Tibial nerve (tissue), 4 donors: ENCODE measurements around the gene EMID1. TPM values are rescaled to one million over a fixed set of nuclear protein-coding genes. Genes with fewer than 3 reads are reported as not detected.

Experiments
- DNase-seq, 2 donors: peaks; one replicate each; pipeline ENCODE4 v3.0.0-alpha.2; 2019; ENCODE audit warnings: low spot score in 2 of 2
- H3K27ac ChIP-seq, 4 donors: fragments of 200-600 bp; sonication (generic) in 3 of 4; one replicate each; pipeline ENCODE4 v1.5.1; 2017 to 2019; ENCODE audit warnings: mild to moderate bottlenecking in 1 of 4
- H3K27me3 ChIP-seq, 2 donors: fragments of 200-600 bp; sonication (generic) in 1 of 2; one replicate each; pipeline versions ENCODE4 v1.5.1 to v1.6.0; 2017 to 2019
- H3K36me3 ChIP-seq, 3 donors: fragments of 200-600 bp; sonication (generic); one replicate each; pipeline ENCODE4 v1.5.1; 2018 to 2019
- H3K4me1 ChIP-seq, 4 donors: fragments of 200-600 bp; sonication (generic) in 3 of 4; one replicate each; pipeline ENCODE4 v1.5.1; 2017 to 2019
- H3K4me3 ChIP-seq, 4 donors: fragments of 200-600 bp; sonication (generic) in 3 of 4; one replicate each; pipeline ENCODE4 v1.5.1; 2017 to 2019; ENCODE audit warnings: mild to moderate bottlenecking in 1 of 4, moderate library complexity in 1 of 4
- H3K9me3 ChIP-seq, 4 donors: fragments of 200-600 bp; sonication (generic) in 3 of 4; one replicate each; pipeline ENCODE4 v1.5.1; 2017 to 2019
- EP300 ChIP-seq, 2 donors: sonication (generic); formaldehyde crosslinking; IDR thresholded peaks; one replicate each; pipeline ENCODE4 v1.6.1; 2017; ENCODE audit warnings: antibody characterized with exemption in 2 of 2, mild to moderate bottlenecking in 1 of 2
- POLR2A ChIP-seq, 2 donors: fragments of 450-650 bp; IDR thresholded peaks; one replicate each; pipeline ENCODE4 v1.6.1; 2017; ENCODE audit warnings: antibody characterized with exemption in 2 of 2, mild to moderate bottlenecking in 2 of 2, moderate library complexity in 2 of 2
- WGBS, 2 donors: methylation state at CpG; one replicate each; pipeline ENCODE4 v1.1.5; 2018; 5-methylcytosine and 5-hydroxymethylcytosine counted together
- total RNA-seq, 4 donors: library from RNA; depleted of rRNA; stranded (reverse); fragments of >200 nt; gene quantifications; one replicate each; pipeline ENCODE4 v1.1.0, GENCODE V29; 2016
- TF ChIP-seq, protein P1 (sequence below), 5 experiments: fragments of 200-600 bp in 3 of 5; fragments of 450-650 bp in 2 of 5; sonication (generic) in 3 of 5; IDR thresholded peaks; one replicate each; pipeline ENCODE4 v1.5.1; 2016 to 2019; ENCODE audit warnings: antibody characterized with exemption in 5 of 5, mild to moderate bottlenecking in 3 of 5, moderate library complexity in 2 of 5

Gene EMID1
- total RNA-seq, 4 donors from 2014 or later, result 1.0 to 9.9 (median 3.0) TPM

GRCh38 chr22:29269230-29269604, 63.5 kb downstream of the EMID1 start:
- peaks cover 0 to 69% (median 50%) of the 10 kb centered on the region in 4 donors for H3K4me1 ChIP-seq
- H3K27me3 ChIP-seq, result no peaks in the 10 kb centered on the region
- TF ChIP-seq EP300 (IDR thresholded peaks at IDR 0.05) (no peak), POLR2A (IDR thresholded peaks at IDR 0.05) (no peak)
- TF ChIP-seq, protein P1, sequence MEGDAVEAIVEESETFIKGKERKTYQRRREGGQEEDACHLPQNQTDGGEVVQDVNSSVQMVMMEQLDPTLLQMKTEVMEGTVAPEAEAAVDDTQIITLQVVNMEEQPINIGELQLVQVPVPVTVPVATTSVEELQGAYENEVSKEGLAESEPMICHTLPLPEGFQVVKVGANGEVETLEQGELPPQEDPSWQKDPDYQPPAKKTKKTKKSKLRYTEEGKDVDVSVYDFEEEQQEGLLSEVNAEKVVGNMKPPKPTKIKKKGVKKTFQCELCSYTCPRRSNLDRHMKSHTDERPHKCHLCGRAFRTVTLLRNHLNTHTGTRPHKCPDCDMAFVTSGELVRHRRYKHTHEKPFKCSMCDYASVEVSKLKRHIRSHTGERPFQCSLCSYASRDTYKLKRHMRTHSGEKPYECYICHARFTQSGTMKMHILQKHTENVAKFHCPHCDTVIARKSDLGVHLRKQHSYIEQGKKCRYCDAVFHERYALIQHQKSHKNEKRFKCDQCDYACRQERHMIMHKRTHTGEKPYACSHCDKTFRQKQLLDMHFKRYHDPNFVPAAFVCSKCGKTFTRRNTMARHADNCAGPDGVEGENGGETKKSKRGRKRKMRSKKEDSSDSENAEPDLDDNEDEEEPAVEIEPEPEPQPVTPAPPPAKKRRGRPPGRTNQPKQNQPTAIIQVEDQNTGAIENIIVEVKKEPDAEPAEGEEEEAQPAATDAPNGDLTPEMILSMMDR (IDR thresholded peaks at IDR 0.05), result no peak
- H3K27ac ChIP-seq, result peak overlapping the region; percentile 96 to 99 (median 99)
- peaks cover 0 to 42% (median 0%) of the 10 kb centered on the region in 3 donors for H3K36me3 ChIP-seq
- peak overlapping the region; percentile 86 to 100 (median 92) for H3K4me3 ChIP-seq
- DNase-seq, result no peak
- 1 to 3% methylated on average over 14 of the region's 14 CpGs for WGBS, 2 donors
- H3K9me3 ChIP-seq, result no peaks in the 10 kb centered on the region

DNA sequence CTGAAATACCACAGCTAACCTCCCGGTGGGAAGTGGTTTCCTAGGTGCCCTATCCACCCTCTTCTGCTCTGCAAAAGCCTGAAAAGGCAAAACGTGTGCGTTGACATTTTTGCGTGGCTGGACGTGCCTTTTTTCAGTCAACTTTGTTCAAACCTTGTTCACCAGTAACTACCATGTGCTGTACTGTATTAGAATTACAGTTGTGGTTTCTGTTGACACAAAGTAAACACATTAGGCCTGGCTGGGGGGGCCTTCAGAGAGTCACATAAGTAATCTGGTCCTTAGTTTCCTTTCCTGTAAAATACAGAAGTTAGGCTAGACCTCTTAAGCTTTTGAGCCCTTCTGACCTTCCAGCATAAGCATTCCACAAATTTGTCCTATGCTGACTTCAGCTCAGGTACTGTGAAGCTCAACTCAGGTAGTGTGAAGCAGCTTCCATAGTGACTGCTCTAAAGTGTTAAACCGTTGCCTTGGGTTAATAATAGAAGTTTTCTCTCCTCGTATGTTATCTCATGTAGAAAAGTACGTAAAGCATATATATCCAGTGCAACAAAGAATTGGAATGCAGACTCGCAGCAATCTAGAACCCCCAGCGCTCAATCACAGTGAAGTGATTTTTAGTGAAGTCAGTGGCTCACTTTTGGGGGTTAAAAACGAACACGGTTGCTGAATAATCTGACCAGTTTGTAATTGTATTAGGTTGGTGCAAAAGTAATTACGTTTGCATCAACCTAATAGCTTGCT, 64.2 kb downstream of the EMID1 start:
- no peak for DNase-seq
- Histone ChIP-seq H3K9me3 (no peaks in the 10 kb centered on the region), H3K36me3 (peaks cover 0 to 42% (median 0%) of the 10 kb centered on the region in 3 donors), H3K4me1 (peaks cover 0 to 76% (median 50%) of the 10 kb centered on the region in 4 donors), H3K27me3 (no peaks in the 10 kb centered on the region), H3K4me3 (peak overlapping the region; percentile 86 to 100 (median 92)), H3K27ac (peak overlapping the region; percentile 96 to 99 (median 99))
- 10 to 13% methylated on average over 13 of the region's 13 CpGs for WGBS, 2 donors
- TF ChIP-seq, protein P1 (IDR thresholded peaks at IDR 0.05), result no peak
- TF ChIP-seq POLR2A (IDR thresholded peaks at IDR 0.05) (no peak), EP300 (IDR thresholded peaks at IDR 0.05) (no peak)

GRCh38 chr22:29270475-29271271, 65.0 kb downstream of the EMID1 start:
- H3K9me3 ChIP-seq, result no peaks in the 10 kb centered on the region
- DNase-seq, result no peak
- peak overlapping the region; percentile 86 to 100 (median 92) for H3K4me3 ChIP-seq
- peaks cover 0 to 83% (median 51%) of the 10 kb centered on the region in 4 donors for H3K4me1 ChIP-seq
- H3K27ac ChIP-seq, result peak overlapping the region in 3 of 4 donors; percentile 96 to 99 (median 99)
- H3K36me3 ChIP-seq, result peaks cover 0 to 41% (median 0%) of the 10 kb centered on the region in 3 donors
- TF ChIP-seq, protein P1 (IDR thresholded peaks at IDR 0.05), result no peak
- TF ChIP-seq EP300 (IDR thresholded peaks at IDR 0.05) (no peak), POLR2A (IDR thresholded peaks at IDR 0.05) (no peak)
- WGBS, 2 donors, result 9 to 17% methylated on average over 9 of the region's 9 CpGs
- H3K27me3 ChIP-seq, result no peaks in the 10 kb centered on the region

GRCh38 chr22:29272624-29273023, 66.9 kb downstream of the EMID1 start:
- peaks cover 0 to 51% (median 0%) of the 10 kb centered on the region in 3 donors for H3K36me3 ChIP-seq
- peaks cover 0 to 84% (median 52%) of the 10 kb centered on the region in 4 donors for H3K4me1 ChIP-seq
- TF ChIP-seq, protein P1 (IDR thresholded peaks at IDR 0.05), result no peak
- no peak for TF ChIP-seq POLR2A (IDR thresholded peaks at IDR 0.05)
- no peak for TF ChIP-seq EP300 (IDR thresholded peaks at IDR 0.05)
- no peak overlapping the region for H3K4me3 ChIP-seq
- 42 to 57% methylated on average over 2 of the region's 2 CpGs for WGBS, 2 donors
- H3K9me3 ChIP-seq, result no peaks in the 10 kb centered on the region
- DNase-seq, result no peak
- peak overlapping the region in 1 of 4 donors; percentile 53 for H3K27ac ChIP-seq
- H3K27me3 ChIP-seq, result no peaks in the 10 kb centered on the region
